GM06990 (cell line): Measurements from ENCODE around the gene HMGN4.

Experiments
- DNase-seq: peaks from one replicate; pipeline ENCODE4 v3.0.0-alpha.2; 2011; ENCODE audit not compliant: insufficient read length; ENCODE audit errors: extremely low read depth
- H3K27me3 ChIP-seq: replicated peaks from 2 replicates; pipeline ENCODE4 v1.6.0; 2011; ENCODE audit warnings: low read length; ENCODE audit not compliant: control insufficient read depth, insufficient read depth
- H3K36me3 ChIP-seq: 2 replicates; pipeline ENCODE4 v1.5.1; 2011; ENCODE audit warnings: low read length; ENCODE audit not compliant: control insufficient read depth, insufficient read depth
- H3K4me3 ChIP-seq: replicated peaks from 2 replicates; pipeline ENCODE4 v1.5.1; 2011; ENCODE audit warnings: low read depth, mild to moderate bottlenecking, control low read depth, low read length
- TF ChIP-seq, protein P1 (sequence below): IDR thresholded peaks from 2 replicates; pipeline ENCODE4 v1.5.1; 2011; ENCODE audit warnings: low read length, control low read depth, mild to moderate bottlenecking, inconsistent platforms; ENCODE audit not compliant: insufficient read depth, poor library complexity, severe bottlenecking

The HMGN4 gene

DNA sequence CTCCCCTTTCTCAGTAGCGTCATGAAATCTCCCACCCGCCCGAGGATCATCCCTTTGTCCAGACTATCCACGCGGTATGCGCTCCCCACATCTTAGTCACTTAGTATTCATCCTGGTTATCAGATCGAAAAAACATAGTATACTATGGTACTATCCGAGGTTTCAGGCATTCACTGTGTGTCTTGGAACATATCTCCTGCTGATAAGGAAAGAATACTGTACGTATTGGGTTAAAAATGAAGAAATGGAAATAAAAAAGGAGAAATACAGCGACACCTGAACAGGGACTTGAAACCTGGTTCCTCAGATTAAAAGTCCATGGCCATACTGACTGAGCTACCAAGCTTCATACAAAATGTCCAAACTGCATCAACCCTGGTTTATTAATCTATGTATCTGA is 14.0 kb downstream of the HMGN4 start:
- no peaks in the 10 kb centered on the region for H3K36me3 ChIP-seq
- DNase-seq: no peak
- no peaks in the 10 kb centered on the region for H3K27me3 ChIP-seq
- no peak overlapping the region for H3K4me3 ChIP-seq
- TF ChIP-seq, protein P1, sequence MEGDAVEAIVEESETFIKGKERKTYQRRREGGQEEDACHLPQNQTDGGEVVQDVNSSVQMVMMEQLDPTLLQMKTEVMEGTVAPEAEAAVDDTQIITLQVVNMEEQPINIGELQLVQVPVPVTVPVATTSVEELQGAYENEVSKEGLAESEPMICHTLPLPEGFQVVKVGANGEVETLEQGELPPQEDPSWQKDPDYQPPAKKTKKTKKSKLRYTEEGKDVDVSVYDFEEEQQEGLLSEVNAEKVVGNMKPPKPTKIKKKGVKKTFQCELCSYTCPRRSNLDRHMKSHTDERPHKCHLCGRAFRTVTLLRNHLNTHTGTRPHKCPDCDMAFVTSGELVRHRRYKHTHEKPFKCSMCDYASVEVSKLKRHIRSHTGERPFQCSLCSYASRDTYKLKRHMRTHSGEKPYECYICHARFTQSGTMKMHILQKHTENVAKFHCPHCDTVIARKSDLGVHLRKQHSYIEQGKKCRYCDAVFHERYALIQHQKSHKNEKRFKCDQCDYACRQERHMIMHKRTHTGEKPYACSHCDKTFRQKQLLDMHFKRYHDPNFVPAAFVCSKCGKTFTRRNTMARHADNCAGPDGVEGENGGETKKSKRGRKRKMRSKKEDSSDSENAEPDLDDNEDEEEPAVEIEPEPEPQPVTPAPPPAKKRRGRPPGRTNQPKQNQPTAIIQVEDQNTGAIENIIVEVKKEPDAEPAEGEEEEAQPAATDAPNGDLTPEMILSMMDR: no peak

GRCh38 chr6:26552640-26553188 is 14.5 kb downstream of the HMGN4 start:
- H3K27me3 ChIP-seq: no peaks in the 10 kb centered on the region
- no peaks in the 10 kb centered on the region for H3K36me3 ChIP-seq
- DNase-seq: no peak
- peak overlapping the region; percentile 73 for H3K4me3 ChIP-seq
- TF ChIP-seq, protein P1: no peak

DNA sequence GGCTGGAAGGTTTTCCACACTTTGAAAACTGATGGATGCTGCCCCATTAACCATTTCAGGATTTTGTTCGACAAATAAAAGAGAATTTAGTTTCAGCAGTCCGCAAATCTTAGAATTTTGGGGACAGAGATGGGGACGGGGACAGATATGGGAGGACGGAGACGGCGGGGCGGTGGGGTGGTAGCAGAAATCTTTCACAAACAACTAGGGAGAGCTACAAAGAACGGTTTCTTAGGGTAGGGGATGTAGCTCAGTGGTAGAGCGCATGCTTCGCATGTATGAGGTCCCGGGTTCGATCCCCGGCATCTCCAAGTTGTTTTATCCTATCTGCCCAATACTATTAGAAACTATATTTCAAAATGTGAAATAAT is 15.1 kb downstream of the HMGN4 start:
- H3K27me3 ChIP-seq: no peaks in the 10 kb centered on the region
- DNase-seq: peak; percentile 72
- H3K36me3 ChIP-seq: no peaks in the 10 kb centered on the region
- TF ChIP-seq, protein P1: no peak
- H3K4me3 ChIP-seq: peak overlapping the region; percentile 73

GRCh38 chr6:26553635-26554446 is 15.7 kb downstream of the HMGN4 start:
- Histone ChIP-seq H3K4me3 (peak overlapping the region; percentile 73), H3K27me3 (no peaks in the 10 kb centered on the region), H3K36me3 (no peaks in the 10 kb centered on the region)
- DNase-seq: peak; percentile 79
- TF ChIP-seq, protein P1: no peak

DNA sequence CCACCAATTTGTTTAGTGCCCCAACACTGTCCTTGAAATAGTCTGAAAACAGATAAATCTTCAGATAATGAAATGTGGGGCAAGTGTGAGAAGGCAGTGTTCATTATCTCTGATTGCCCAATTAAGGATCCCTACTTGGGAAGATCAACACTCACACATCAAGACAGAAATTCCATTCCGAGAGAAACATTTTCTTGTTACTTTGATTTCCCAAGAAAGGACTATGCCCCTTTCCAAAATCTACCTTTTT is 16.2 kb downstream of the HMGN4 start:
- no peaks in the 10 kb centered on the region for H3K36me3 ChIP-seq
- TF ChIP-seq, protein P1: no peak
- H3K27me3 ChIP-seq: no peaks in the 10 kb centered on the region
- DNase-seq: no peak
- H3K4me3 ChIP-seq: peak overlapping the region; percentile 35
